Tibial nerve (tissue), 4 donors: ENCODE results near the gene PYDC1. TPM values are rescaled to one million over a fixed set of nuclear protein-coding genes. Genes with fewer than 3 reads are reported as not detected.
"Not testable (repeated sequence)": the region's sequence is repeated elsewhere in the genome, so short reads cannot be mapped to it uniquely, and the experiment has no call there.

Experiments used
- DNase-seq, 2 donors: peaks; one replicate each; pipeline ENCODE4 v3.0.0-alpha.2; 2019; ENCODE audit warnings: low spot score in 2 of 2
- H3K27ac ChIP-seq, 4 donors: fragments of 200-600 bp; sonication (generic) in 3 of 4; one replicate each; pipeline ENCODE4 v1.5.1; 2017 to 2019; ENCODE audit warnings: mild to moderate bottlenecking in 1 of 4
- H3K27me3 ChIP-seq, 2 donors: fragments of 200-600 bp; sonication (generic) in 1 of 2; one replicate each; pipeline versions ENCODE4 v1.5.1 to v1.6.0; 2017 to 2019
- H3K36me3 ChIP-seq, 3 donors: fragments of 200-600 bp; sonication (generic); one replicate each; pipeline ENCODE4 v1.5.1; 2018 to 2019
- H3K4me1 ChIP-seq, 4 donors: fragments of 200-600 bp; sonication (generic) in 3 of 4; one replicate each; pipeline ENCODE4 v1.5.1; 2017 to 2019
- H3K4me3 ChIP-seq, 4 donors: fragments of 200-600 bp; sonication (generic) in 3 of 4; one replicate each; pipeline ENCODE4 v1.5.1; 2017 to 2019; ENCODE audit warnings: mild to moderate bottlenecking in 1 of 4, moderate library complexity in 1 of 4
- H3K9me3 ChIP-seq, 4 donors: fragments of 200-600 bp; sonication (generic) in 3 of 4; one replicate each; pipeline ENCODE4 v1.5.1; 2017 to 2019
- EP300 ChIP-seq, 2 donors: sonication (generic); formaldehyde crosslinking; IDR thresholded peaks; one replicate each; pipeline ENCODE4 v1.6.1; 2017; ENCODE audit warnings: antibody characterized with exemption in 2 of 2, mild to moderate bottlenecking in 1 of 2
- POLR2A ChIP-seq, 2 donors: fragments of 450-650 bp; IDR thresholded peaks; one replicate each; pipeline ENCODE4 v1.6.1; 2017; ENCODE audit warnings: antibody characterized with exemption in 2 of 2, mild to moderate bottlenecking in 2 of 2, moderate library complexity in 2 of 2
- WGBS, 2 donors: methylation state at CpG; one replicate each; pipeline ENCODE4 v1.1.5; 2018; 5-methylcytosine and 5-hydroxymethylcytosine counted together
- total RNA-seq, 4 donors: library from RNA; depleted of rRNA; stranded (reverse); fragments of >200 nt; gene quantifications; one replicate each; pipeline ENCODE4 v1.1.0, GENCODE V29; 2016
- TF ChIP-seq, protein P1 (sequence below), 5 experiments: fragments of 200-600 bp in 3 of 5; fragments of 450-650 bp in 2 of 5; sonication (generic) in 3 of 5; IDR thresholded peaks; one replicate each; pipeline ENCODE4 v1.5.1; 2016 to 2019; ENCODE audit warnings: antibody characterized with exemption in 5 of 5, mild to moderate bottlenecking in 3 of 5, moderate library complexity in 2 of 5

PYDC1 gene
- total RNA-seq, 4 donors from 2014 or later: 5.5 TPM; not detected in 3

DNA sequence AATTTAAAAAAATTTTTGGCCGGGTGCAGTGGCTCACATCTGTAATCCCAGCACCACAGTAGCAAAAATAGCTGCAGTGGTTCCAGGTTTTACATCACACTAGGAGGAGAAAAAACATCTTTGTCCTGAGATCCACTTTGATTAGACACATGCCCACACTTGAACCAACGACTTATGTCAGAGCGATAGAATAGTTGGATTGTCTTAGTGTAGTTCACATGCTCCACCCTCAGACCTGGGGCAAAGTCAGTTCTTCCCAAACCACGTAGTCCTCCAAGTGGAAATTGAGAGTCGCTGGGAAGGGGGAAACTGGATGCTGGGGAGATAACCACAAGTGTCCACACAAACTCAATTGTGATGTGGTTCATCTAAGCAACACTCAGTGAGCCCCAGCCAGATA, 31.4 kb upstream of the PYDC1 start:
- 58 to 63% methylated on average over 5 of the region's 5 CpGs for WGBS, 2 donors
- Histone ChIP-seq H3K4me3 (no peak overlapping the region), H3K27me3 (no peaks in the 10 kb centered on the region), H3K36me3 (no peaks in the 10 kb centered on the region), H3K9me3 (no peaks in the 10 kb centered on the region), H3K4me1 (no peaks in the 10 kb centered on the region), H3K27ac (no peak overlapping the region)
- DNase-seq: no peak
- TF ChIP-seq EP300 (IDR thresholded peaks at IDR 0.05): no peak

DNA sequence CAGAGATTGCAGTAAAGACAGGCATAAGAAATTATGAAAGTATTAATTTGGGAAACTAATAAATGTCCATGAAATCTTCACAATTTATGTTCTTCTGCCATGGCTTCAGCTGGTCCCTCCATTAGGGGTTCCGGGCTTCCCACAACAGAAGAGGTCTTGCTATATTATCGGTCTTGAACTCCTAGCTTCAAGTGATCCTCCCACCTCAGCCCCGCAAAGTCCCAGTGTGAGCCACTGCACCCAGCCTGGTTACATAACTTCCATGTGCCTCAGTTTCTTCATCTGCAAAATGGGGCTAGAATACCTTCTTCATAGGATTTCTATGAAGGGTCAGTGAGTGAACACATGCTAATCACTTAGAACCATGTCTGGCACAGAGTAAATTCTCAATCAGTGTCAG, 29.4 kb upstream of the PYDC1 start:
- 84 to 89% methylated on average over 3 of the region's 3 CpGs for WGBS, 2 donors
- H3K27ac ChIP-seq: no peak overlapping the region
- no peaks in the 10 kb centered on the region for H3K27me3 ChIP-seq
- no peaks in the 10 kb centered on the region for H3K36me3 ChIP-seq
- no peaks in the 10 kb centered on the region for H3K4me1 ChIP-seq
- no peak overlapping the region for H3K4me3 ChIP-seq
- TF ChIP-seq, protein P1, sequence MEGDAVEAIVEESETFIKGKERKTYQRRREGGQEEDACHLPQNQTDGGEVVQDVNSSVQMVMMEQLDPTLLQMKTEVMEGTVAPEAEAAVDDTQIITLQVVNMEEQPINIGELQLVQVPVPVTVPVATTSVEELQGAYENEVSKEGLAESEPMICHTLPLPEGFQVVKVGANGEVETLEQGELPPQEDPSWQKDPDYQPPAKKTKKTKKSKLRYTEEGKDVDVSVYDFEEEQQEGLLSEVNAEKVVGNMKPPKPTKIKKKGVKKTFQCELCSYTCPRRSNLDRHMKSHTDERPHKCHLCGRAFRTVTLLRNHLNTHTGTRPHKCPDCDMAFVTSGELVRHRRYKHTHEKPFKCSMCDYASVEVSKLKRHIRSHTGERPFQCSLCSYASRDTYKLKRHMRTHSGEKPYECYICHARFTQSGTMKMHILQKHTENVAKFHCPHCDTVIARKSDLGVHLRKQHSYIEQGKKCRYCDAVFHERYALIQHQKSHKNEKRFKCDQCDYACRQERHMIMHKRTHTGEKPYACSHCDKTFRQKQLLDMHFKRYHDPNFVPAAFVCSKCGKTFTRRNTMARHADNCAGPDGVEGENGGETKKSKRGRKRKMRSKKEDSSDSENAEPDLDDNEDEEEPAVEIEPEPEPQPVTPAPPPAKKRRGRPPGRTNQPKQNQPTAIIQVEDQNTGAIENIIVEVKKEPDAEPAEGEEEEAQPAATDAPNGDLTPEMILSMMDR (IDR thresholded peaks at IDR 0.05): no peak
- TF ChIP-seq EP300 (IDR thresholded peaks at IDR 0.05) (no peak), POLR2A (IDR thresholded peaks at IDR 0.05) (no peak)
- no peaks in the 10 kb centered on the region for H3K9me3 ChIP-seq
- DNase-seq: no peak

DNA sequence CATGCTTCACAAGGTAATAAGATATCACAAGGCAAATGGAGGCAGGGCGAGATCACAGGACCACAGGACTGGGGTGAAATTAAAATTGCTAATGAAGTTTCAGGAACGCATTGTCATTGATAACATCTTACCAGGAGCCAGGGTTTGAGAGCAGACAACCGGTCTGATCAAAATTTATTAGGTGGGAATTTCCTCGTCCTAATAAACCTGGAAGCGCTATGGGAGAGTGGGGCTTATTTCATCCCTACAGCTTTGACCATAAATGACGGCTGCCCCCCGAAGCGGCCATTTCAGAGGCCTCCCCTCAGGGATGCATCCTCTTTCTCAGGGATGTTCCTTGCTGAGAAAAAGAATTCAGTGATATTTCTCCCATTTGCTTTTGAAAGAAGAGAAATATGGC, 28.7 kb upstream of the PYDC1 start:
- WGBS, 2 donors: 34 to 40% methylated on average over 8 of the region's 8 CpGs
- not testable (repeated sequence) for H3K27me3 ChIP-seq, DNase-seq, H3K9me3 ChIP-seq, H3K27ac ChIP-seq, H3K36me3 ChIP-seq, H3K4me3 ChIP-seq, H3K4me1 ChIP-seq

DNA sequence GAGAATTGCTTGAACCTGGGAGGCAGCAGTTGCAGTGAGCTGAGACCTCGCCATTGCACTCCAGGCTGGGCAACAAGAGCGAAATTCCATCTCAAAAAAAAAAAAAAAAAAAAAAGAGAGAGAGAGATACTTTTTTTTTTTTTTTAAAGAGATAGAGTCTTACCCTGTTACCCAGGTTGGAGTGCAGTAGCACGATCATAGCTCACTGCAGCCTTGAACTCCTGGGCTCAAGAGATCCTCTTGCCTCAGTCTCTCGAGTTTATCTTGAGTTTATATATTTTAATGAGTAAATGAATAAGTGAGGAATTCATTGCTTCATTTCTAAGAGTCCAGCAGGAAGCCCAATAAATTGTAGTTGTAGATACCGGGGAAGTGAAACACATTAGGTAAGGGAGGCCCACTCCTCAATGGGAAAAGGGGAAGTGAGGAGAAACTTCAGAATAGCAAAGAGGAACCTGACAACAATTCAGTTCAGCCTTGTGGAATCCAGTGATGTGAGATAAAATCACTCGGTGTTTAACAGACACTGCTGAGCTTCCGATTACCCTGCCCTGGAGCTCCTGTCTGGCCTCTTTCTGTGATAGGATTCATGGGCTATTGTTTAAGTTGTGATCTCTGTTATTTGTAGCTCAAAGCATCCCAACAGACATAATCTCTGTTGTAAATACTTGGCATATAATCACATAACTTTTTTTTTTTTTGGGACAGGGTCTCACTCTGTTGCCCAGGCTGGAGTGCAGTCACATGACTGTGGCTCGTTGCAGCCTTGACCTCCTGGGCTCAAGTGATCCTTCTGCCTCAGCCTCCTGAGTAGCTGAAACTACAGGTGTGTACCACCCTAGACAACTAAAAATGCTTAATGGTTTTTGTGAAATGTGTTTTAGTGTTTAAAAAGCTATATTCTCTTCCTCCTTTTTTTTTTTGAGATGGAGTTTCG, 27.1 kb upstream of the PYDC1 start:
- WGBS, 2 donors: 53 to 56% methylated on average over 9 of the region's 9 CpGs
- Histone ChIP-seq H3K27me3 (no peaks in the 10 kb centered on the region), H3K4me3 (no peak overlapping the region), H3K4me1 (no peaks in the 10 kb centered on the region), H3K36me3 (no peaks in the 10 kb centered on the region), H3K27ac (no peak overlapping the region), H3K9me3 (no peaks in the 10 kb centered on the region)
- TF ChIP-seq EP300 (IDR thresholded peaks at IDR 0.05): peak in 1 of 2 donors; percentile 21
- TF ChIP-seq, protein P1 (IDR thresholded peaks at IDR 0.05): no peak
- no peak for DNase-seq

DNA sequence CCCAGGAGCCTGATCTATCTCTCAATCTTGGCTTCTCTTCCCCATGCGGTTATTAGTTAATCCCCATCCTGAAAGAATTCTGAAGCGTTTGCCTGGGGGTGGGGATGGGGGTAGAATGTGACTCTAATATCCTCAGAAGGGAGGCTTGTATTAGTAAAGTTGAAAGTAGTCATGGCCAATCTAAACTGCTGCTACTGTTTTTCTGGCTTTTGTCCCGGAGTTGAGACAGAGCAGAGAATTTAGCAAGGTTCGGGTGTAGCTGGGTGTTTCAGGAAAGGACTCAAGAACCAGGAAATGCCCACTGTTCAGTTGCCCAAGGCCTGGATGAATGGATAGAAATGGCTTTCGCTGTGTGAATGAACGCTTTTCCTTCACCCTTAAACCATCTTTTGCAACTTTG, 25.3 kb upstream of the PYDC1 start:
- Histone ChIP-seq H3K27me3 (no peaks in the 10 kb centered on the region), H3K9me3 (no peaks in the 10 kb centered on the region), H3K4me1 (no peaks in the 10 kb centered on the region), H3K4me3 (no peak overlapping the region), H3K36me3 (no peaks in the 10 kb centered on the region), H3K27ac (no peak overlapping the region)
- peak in 1 of 2 donors; percentile 8 for DNase-seq
- TF ChIP-seq POLR2A (IDR thresholded peaks at IDR 0.05) (no peak), EP300 (IDR thresholded peaks at IDR 0.05) (no peak)
- TF ChIP-seq, protein P1 (IDR thresholded peaks at IDR 0.05): no peak
- WGBS, 2 donors: 52 to 57% methylated on average over 6 of the region's 6 CpGs

DNA sequence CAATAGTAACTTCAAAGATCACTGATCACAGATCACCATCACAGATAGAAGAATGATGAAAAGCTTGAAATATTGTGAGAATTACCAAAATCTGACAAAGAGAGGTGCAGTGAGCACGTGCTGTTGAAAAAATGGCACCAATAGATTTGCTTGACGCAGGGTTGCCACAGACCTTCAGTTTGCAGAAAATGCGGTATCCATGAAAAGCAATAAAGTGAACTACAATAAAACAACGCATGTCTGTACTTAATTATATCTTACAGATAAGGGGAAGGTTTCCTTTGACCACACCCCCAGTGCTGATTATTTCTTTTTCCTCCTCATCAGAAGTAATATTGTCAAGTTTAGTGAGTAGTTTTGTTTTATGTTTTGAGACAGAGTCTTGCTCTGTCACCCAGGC, 21.1 kb upstream of the PYDC1 start:
- no peak for DNase-seq
- no peak for TF ChIP-seq POLR2A (IDR thresholded peaks at IDR 0.05)
- TF ChIP-seq, protein P1 (IDR thresholded peaks at IDR 0.05): no peak
- no peak for TF ChIP-seq EP300 (IDR thresholded peaks at IDR 0.05)
- Histone ChIP-seq H3K36me3 (no peaks in the 10 kb centered on the region), H3K9me3 (peaks cover 0 to 12% (median 0%) of the 10 kb centered on the region in 4 donors), H3K27me3 (no peaks in the 10 kb centered on the region), H3K4me3 (no peak overlapping the region), H3K4me1 (no peaks in the 10 kb centered on the region), H3K27ac (no peak overlapping the region)
- 78 to 85% methylated on average over 4 of the region's 4 CpGs for WGBS, 2 donors
